Activated CD4-positive, alpha-beta T cell treated with anti-CD3 and anti-CD28 coated beads for 1 hour (primary cell): ENCODE data around the gene C21orf58.

Source experiments
- DNase-seq: peaks from one replicate; pipeline ENCODE4 v3.0.0-alpha.2; 2020

Gene C21orf58

DNA sequence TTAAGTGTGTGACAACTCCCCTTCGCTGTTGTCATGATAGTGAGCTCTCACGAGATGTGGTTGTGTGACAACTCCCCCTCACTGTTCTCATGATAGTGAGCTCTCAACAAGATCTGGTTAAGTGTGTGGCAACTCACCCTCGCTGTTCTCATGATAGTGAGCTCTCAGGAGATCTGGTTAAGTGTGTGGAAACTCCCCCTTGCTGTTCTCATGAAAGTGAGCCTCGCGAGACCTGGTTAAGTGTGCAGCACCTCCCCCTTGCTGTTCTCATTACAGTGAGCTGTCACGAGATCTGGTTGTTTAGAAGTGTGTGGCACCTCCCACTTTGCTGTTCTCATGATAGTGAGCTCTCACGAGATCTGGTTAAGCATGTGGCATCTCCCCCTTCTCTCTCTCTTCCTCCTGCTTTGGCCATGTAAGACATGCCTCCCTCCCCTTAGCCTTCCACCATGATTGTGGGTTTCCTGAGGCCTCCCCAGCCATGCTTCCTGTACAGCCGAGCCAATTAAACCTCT lies 70.0 kb downstream of the C21orf58 start:
- no peak for DNase-seq

DNA sequence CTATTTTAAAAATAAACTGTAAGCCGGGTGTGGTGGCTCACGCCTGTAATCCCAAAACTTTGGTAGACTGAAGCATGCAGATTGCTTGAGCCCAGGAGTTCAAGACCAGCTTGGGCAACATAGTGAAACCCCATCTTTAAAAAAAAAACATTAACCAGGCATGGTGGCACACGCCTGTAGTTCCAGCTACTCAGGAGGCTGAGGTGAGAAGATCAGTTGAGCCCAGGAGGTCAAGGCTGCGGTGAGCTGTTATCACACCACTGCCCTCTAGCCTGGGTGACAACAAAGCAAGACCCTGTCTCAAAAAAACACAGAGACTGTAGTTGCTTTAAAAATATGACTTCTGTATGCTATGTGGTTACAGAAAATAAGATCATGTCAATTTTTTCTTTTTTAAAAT lies 70.8 kb downstream of the C21orf58 start:
- DNase-seq, result no peak
